Activated CD4-positive, alpha-beta T cell treated with anti-CD3 and anti-CD28 coated beads for 1 hour (primary cell): Measurements from ENCODE around the gene N4BP3.
"Not testable (repeated sequence)": the region's sequence is repeated elsewhere in the genome, so short reads cannot be mapped to it uniquely, and the experiment has no call there.

Experiments used
- DNase-seq: peaks from one replicate; pipeline ENCODE4 v3.0.0-alpha.2; 2020

Gene N4BP3

DNA sequence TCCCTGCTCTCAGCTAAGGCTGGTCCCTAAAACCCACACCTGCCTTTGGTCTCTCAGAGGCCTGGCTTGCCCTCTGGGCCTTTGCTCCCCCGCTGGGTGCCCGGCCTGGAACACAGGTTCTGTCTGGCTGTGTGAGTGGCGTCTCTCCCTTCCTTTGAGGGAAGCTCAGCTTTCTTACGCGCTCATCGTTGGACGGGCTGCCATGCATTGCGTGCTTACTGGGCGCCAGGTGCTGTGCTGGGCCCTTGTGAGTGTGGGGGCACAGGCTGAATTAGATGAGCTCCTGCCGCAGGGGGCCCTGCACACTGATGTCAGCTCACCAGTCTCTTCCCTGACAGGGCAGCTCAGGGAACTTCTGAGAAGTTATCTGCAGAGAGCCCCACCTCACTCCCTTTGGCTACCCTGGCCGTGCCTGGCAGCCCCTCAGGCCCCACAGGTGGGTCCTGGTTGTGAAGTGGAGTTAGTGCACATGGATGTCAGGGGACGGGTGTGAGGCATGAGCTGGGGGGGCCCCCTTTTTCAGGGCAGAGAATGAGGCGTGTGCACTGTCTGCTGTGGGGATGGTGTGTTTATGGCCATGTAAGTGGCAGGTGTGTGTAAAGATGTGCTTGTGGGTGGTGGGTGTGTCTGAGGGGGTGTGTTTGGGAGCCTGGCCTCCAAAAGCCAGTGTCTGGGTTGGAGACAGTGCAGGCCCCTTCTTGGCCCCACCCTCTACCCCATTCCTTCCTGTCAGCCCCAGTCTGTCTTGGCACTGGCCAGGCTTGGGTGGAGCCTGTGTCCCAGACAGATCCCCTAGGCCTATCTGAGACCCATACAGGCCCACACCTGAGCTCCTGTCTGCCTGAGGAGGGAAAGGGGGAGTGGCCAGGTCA, 10.0 kb downstream of the N4BP3 start:
- DNase-seq = no peak

DNA sequence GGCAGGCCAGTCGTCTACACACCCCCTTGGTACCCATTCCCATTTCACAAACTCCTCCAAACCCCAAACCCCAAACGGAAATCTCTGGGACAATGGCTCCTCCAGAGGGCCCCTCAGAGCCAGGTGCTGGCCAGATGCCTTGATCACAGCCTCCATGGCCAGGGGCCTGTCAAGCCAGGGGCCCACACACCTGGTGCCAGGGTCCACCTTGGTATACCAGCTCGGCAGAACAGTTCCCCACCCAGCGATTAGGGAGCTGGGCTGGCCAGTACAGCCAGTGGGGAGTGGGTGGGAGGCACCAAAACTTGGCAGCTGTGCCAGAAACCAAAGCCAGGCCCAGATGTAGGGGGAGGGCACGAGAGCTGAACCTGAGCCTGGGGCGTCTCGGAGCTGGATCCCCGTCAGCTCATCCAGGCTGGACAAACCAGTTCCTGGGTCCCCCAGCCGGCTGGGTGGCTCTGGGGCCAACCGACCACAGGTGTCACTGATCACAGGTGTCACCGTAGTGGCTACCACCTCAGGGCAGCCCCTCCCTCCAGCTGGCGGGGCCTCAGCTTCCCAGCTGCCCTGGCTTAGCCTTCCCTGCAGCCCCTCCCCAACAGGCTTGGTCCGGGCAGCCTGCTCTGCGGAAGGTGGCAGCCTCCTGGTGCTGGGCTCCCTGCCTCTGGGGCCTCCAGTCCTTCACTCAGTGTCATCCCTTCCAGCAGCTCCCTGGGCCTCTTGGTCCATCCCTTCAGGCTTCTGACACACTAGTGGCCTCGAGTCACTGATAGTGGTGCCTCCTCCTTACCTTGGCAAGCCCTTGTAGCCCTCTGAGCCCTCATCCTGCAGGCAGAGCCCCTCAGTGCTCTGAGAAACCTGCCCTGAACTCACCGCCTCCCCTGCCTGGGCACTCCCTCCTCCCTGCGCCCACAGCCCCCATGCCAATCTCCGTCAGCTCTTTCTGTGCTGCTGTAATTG, 10.9 kb downstream of the N4BP3 start:
- no peak for DNase-seq

DNA sequence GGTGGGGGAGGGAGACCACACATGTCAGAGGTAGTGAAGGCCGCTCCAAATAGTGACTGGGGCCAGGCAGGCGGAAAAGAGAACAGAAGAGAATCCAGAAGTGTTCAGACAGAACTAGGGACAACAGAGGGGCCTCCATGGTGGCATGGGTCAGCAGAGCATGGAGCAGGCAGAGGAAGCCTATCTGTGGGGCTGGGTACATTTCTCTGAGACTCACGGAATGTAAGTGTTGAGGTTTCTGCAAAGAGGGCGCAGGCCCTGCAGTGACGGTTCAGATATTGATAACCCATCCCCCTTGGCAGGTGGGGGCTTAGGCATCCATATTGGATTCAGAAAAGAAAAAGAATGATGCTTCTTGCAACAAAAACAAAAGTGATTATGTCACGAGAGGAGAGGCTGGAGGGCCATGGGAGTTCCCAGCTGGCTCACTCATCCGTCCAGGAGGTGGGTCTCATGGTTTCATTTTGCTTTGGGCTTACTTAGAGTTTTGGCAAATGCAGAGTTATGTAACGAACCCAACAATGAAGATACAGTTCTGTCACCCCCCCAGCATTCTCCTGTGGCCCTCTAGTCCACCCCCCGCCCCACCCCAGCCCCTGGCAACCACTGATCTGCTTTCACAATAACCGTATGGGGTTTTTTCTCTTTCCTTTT, 12.0 kb downstream of the N4BP3 start:
- DNase-seq = no peak

DNA sequence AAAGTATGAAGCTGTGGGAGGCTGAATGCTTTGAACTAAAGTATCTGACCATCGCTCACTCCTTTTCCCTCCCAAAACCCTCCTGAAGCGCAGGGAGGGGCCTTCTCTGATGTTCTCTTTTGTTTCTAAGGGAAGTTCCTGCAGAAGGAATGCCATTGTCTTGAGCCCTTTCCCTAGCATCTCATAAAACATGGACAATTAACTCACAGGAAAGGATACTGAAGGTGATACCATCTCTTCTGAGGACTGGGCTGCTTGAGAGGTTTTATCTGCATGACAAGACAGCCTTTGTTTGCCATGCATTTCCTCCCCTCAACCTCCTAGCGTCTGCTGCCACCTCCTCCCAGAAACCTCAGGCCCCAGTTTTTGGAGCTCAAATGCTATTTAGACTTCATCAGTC, 13.2 kb downstream of the N4BP3 start:
- DNase-seq = no peak

DNA sequence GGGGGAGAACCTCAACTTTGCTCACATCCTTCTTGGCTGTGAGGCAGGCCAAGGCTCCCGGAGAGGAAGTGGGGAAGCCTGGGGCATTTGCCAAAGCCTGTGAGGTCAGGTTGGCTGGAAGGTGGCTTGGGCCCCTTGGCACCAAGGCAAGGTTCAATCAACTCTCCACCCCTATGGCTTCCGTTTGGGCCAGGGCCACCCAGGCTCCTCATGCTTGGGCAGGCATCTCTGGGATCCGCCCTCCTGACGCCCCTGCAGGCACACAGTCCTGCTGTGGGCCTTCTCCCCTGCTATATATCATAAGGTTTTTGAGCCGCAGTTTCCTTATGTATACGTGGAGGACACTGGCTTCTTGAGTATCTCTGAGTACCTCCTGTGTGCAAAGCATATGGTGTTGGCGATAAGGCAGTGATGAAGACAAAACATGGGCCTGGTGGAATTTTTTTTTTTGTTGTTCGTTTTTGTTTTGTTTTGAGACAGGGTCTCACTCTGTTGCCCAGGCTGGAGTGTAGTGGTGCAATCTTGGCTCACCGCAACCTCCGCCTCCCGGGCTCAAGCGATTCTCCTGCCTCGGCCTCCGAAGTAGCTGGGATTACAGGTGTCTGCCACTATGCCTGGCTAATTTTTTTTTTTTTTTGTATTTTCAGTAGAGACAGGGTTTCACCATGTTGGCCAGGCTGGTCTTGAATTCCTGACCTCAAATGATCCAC, 14.1 kb downstream of the N4BP3 start:
- not testable (repeated sequence) for DNase-seq

DNA sequence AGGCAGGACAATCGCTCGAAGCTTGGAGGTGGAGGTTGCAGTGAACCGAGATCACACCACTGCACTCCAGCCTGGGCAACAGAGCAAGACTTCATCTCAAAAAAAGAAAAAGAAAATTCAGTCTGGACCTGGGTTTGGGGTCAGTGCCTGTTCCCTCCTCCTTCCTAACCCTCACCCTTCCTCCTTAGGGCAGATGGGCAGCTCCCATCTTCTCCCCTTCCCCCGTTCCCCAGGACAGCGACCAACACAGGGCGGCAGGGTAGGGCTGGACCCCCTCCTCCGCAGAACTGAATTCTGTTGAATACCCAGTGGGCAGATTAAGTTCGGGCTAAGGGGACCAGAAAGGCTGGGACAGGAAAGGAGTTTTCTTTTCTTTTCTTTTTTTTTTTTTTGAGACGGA, 16.0 kb downstream of the N4BP3 start:
- DNase-seq = no peak

DNA sequence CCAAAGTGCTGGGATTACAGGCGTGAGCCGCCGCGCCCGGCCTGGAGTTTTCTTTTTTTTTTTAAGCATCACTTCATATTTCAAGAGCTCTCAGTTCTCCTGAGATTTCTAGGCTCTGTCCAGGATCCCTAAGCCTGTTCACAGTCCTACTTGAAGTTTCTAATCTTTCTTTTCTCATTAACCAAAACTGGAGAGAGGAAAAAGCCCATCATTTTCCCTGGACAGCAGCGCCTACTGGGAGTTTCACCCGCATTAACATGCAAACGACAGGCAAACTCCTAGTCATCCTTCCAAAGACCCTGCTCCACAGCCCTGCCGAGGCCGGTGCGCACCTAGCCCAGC, 16.9 kb downstream of the N4BP3 start:
- DNase-seq = not testable (repeated sequence)

DNA sequence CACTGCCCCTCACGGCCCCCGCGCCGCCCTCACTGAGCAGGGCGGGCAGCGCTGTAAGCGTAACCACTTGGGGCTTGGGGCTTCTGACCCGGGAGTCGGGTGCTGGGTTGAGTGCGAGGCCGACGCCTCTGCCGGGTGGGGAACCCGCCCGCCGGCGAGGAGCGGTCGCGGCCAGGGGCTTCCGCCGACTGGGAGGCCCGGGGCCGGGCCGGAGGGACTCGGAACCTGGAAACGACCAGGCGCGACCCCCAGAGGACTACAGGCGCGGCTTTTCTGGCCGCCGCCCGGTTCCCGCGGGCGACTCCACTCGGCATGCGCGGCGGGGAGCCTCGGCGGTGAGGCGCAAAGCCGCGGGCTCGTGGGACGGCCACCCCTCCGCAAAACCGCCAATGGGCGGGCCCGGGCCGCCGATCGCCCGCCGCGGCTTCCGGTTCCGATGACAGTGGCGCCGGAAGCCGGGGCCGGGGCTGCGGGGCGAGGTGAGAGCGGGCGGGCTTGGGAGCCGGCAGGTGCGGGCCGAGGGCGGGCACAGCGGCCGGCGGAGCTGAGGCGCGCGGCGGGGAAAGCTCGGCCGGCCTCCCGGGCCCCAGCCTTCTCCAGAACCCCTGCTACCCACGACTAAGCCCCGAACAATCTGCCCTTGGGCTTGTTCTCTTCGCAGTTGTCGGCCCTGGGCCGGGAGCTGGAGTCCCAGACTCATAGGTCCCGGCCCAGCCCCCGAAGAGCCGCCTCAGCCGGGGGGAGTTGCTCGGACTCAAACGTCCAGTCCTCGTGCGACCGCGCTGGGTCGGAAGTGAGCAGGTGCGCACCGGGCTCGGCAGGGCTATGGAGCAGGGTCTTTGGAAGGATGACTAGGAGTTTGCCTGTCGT, 17.5 kb downstream of the N4BP3 start, which contains the start of gene RMND5B:
RMND5B (plus strand) TSS at position 439 of the 870 bp plus-strand sequence. CDS start 7,106 bp downstream, outside the sequence.
- DNase-seq = peak; percentile 73

DNA sequence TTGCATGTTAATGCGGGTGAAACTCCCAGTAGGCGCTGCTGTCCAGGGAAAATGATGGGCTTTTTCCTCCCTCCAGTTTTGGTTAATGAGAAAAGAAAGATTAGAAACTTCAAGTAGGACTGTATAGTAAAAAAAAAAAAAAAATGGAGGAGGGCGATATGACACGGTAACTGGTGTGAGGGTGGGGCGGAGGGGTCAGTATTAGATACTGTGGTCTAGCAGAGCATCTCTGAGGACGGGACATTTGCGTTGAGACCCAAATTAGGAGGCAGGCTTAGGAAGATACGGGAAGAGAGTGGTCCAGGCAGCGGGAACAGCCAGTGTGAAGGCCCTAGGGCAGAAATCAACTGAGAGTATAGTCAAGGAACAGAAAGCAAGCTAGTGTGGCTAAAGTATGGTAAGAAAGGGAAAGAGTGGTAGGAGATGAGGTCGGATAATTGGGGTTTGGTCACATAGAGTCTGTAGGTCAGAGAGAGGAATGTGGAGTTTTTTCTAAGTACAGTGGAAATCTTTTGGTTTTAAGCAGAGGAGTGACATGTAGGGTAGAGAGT, 18.2 kb downstream of the N4BP3 start:
- no peak for DNase-seq

DNA sequence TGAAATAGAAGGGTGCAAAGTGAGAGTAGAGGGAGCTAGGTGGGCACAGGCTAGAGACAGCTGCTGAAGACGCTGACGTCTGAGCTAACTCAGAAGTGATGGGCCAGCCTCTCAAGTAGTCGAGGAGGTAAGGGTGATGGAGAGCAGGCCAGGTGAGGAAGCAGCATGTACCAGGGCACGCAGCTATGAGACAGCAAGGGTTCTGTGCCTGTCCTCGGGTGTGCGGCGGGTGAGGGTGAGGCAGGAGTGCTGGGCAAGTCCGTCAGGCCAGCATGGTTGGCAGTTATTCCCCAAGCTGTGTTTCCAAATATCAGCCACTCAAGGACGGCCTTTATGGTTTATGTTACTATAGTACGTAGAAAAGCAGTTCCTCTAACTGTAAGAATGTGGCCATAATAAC, 23.7 kb downstream of the N4BP3 start:
- DNase-seq = no peak

DNA sequence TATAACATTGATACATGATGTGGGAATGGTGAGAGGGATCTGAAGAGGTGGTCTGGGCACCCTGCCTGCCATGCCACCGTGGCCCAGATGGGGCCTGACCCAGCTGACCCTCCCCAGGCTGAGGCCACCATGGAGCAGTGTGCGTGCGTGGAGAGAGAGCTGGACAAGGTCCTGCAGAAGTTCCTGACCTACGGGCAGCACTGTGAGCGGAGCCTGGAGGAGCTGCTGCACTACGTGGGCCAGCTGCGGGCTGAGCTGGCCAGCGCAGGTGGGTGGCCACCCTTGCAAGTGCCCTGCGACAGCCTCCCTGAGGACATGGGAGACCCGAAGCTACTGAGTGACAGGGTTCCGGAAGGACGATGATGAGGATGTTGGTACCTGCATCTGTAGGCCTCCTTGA, 24.7 kb downstream of the N4BP3 start:
- no peak for DNase-seq

DNA sequence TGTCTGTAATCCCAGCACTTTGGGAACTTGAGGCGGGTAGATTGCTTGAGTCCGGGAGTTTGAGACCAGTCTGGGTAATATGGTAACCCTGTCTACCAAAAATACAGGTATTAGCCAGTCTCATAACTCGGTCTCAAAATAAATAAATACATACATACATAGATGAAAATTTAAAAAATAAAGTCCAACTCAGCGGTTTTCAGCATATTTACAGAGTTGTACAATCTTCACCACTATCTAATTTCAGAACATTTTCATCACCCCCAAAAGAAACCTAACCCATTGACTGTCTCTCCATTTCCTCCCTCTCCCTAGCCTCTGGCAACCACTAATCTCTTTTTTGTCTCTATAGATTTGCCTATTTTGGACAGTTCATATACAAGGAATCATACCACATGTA, 28.2 kb downstream of the N4BP3 start:
- no peak for DNase-seq

DNA sequence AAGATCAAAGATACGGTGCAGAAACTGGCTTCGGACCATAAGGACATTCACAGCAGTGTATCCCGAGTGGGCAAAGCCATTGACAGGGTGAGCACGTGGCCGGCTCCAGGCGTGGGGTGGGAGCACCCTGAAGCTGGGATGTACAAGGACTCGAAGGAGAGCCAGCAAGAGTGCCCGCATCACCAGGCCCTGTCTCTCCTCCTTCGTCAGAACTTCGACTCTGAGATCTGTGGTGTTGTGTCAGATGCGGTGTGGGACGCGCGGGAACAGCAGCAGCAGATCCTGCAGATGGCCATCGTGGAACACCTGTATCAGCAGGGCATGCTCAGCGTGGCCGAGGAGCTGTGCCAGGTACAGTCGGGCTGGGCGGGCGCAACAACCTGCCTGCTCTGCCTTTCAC, 29.3 kb downstream of the N4BP3 start:
- DNase-seq = no peak

DNA sequence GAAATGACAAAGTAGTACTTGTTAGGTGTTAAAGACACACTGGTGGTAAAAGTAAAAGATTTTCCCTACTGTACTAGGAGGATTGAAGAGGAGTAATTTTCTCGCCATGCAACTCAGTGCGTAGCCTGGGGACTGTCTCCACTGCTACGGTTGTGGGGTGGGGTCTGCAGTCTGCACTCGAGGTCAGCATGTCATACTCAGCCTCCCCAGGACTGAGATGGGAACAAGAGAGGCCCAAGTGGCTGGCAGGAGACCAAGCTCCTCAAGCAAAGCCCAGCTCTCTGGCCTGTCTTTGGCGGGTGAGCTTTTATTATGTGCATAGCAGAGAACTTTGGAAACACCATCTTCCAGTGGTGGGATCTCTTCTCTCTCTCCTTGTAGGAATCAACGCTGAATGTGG, 29.9 kb downstream of the N4BP3 start:
- DNase-seq = no peak

DNA sequence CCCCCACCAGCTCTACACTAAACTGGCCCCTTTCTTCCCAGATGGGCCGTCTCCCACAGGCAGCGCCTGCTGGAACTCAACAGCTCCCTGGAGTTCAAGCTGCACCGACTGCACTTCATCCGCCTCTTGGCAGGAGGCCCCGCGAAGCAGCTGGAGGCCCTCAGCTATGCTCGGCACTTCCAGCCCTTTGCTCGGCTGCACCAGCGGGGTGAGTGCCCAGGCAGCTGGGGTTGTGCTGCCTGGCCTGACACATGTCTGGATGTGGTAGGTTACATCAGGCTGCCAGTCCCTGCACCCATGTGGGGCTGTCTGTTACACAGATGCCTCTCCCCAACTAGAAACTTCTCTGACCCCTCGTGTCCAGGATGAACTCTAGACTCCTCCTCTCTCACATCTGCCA, 30.6 kb downstream of the N4BP3 start:
- DNase-seq = no peak

DNA sequence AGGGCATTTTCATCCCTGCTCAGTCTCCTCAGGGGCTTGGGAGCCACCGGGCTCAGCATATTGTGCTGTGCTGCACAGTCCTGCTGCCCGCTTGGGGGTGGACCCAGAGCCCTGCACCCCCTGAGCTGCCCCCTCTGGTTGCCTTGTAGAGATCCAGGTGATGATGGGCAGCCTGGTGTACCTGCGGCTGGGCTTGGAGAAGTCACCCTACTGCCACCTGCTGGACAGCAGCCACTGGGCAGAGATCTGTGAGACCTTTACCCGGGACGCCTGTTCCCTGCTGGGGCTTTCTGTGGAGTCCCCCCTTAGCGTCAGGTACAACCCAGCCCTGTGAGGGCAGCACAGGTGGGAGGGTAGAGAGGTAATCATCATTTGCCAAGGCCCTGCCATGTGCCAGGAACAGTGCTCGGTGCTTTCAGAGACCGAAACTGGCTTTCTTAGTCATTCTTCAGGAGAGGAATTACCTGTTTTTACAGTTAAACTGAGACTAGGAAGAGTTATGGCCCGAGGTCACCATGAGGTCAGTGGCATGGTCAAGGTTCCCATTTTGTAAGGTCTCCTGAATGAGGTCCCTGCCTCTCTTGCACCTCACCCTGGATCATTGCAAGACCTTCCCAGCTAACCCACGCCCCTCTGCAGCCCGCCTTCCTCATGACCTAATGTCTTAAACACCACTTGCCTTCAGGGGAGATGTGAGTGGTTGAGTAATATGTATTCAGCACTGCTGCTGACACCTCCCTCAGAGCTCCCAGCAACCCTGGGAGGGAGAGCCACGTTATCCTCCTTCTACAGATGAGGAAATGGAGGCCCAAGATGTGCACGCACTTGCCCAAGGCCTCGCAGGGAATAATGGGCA, 32.9 kb downstream of the N4BP3 start:
- peak; percentile 65 for DNase-seq

DNA sequence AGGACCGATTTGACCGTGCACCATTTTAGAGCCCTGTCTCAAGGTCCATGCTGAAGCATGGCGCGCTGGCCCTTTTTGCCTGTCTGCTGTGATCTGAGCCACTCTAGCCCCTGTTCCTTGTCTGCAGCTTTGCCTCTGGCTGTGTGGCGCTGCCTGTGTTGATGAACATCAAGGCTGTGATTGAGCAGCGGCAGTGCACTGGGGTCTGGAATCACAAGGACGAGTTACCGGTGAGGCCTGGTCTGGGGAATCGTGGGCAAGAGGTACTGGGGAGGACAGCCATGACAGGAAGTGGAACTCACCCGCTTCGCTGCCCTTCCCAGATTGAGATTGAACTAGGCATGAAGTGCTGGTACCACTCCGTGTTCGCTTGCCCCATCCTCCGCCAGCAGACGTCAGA, 34.1 kb downstream of the N4BP3 start:
- no peak for DNase-seq

DNA sequence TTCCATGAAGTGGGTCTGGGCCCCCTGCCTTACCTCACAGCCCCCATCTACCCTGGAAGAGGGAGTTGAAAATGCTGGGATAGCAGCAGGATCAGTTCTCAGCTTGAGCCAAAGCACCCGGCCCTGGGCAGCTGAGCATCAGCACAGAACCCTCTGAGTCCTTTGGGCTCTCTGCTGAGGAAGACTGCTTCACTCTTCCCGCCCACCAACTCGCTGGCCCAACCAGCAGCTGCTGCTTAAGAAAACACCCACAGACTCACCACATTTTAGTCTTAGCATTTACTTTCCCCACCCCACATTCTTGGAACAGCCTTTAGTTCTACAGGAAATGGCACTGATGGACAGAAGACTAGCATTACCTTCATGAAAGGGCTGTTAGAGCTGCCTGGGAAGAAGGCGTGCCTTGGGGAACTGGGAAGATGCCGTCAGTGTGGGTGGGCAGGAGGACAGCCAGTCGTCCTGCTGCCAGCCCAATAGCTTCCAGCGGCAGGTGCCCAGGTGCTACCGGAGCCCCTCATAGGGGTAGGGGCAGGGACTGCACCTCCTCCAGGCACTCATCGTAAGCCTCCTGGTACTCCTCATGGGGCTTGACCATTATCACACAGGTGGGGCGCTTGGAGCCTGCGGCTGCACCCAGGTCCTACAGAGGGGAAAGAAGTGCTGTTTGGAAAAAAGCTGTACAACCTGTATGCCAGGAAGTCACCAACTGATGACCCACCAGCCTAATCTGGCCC, 36.0 kb downstream of the N4BP3 start:
- DNase-seq = no peak

DNA sequence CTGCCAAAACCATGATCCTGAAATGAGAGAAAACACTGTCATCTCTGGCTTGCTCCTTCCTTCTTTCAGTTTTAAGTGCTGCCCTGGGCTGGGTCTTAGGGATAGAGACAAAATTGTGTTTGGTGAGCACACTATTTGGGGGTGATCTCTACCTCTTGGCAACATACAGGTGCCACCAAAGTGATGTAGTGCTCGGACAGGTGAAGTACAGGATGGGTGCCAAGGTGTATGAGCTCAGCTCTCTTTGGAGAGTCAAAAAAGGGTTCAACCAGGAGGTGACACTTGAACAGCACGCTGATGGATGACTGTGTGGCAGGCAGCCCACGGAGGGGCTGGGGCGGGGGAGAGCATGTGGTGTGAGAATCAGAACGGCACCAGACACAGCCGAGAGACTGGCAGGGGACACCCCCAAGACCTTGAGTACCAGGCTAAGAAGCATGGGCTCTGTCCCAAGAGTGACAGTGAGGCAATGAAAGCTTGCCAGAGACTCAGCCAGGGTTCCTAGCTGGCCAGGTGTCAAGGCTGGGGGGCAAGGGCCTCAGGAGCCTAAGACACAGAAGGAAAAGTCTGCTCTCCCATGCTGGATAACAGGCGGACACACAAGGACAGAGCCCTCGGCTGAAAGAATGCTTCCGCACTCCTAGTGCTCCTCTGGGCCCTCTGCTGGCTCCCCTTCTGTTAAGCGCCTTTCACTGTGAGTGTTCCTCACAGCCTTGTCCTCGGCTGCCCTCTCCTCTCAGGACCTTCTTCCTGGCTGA, 37.8 kb downstream of the N4BP3 start:
- no peak for DNase-seq
